Erythroblast (primary cell): Measurements from ENCODE around the gene TMEM53.
"Not testable (repeated sequence)": the region's sequence is repeated elsewhere in the genome, so short reads cannot be mapped to it uniquely, and the experiment has no call there.

Experiments
- DNase-seq, 2 experiments: peaks; one replicate each; lab custom pipeline; 2025; lab: John Stamatoyannopoulos, UW
- GATA1 ChIP-seq: IDR thresholded peaks from 2 replicates; pipeline ENCODE4 v1.6.1; 2011; ENCODE audit warnings: low read depth, mild to moderate bottlenecking, control low read depth, low read length, moderate library complexity
- POLR2A ChIP-seq: IDR thresholded peaks from 2 replicates; pipeline ENCODE4 v1.6.1; 2011; ENCODE audit warnings: mild to moderate bottlenecking, low read length

The TMEM53 gene

GRCh38 chr1:44672961-44673674 lies 1.2 kb downstream of the TMEM53 start:
- DNase-seq, result no peak
- TF ChIP-seq GATA1 (no peak), POLR2A (no peak)

DNA sequence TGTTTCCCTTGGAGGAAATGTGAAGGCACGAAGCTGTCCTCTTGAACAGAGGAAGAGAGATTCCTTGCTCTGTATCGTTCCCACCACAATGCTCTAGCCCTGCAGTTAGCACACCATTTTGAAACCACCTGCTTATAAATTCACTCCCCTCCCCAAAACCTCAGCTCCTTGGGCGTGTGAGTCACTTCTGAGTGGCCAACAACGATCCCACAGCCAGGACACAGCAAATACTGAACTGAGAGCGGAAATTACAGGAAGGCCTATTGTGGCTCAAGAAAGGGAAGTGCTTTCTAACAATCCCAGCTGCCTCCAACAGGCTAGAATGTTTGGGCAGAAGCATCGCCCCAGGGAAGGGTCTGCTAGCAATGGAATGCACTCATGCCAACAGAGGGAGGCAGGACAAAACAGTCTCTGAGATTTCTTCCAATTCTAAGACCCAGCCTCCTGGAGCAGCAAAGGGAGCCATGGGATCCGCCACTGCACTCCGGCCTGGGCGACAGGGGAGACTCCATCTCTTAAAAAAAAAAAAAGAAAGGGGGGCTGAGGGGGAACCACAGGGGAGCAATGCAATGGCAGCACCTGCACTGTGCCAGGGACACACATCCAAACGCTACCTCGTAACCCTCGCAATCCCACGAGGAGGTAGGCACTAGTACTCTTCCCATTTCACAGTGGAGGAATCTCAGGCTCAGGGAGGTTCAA lies 1.9 kb downstream of the TMEM53 start:
- DNase-seq, result no peak
- no peak for TF ChIP-seq GATA1
- no peak for TF ChIP-seq POLR2A

DNA sequence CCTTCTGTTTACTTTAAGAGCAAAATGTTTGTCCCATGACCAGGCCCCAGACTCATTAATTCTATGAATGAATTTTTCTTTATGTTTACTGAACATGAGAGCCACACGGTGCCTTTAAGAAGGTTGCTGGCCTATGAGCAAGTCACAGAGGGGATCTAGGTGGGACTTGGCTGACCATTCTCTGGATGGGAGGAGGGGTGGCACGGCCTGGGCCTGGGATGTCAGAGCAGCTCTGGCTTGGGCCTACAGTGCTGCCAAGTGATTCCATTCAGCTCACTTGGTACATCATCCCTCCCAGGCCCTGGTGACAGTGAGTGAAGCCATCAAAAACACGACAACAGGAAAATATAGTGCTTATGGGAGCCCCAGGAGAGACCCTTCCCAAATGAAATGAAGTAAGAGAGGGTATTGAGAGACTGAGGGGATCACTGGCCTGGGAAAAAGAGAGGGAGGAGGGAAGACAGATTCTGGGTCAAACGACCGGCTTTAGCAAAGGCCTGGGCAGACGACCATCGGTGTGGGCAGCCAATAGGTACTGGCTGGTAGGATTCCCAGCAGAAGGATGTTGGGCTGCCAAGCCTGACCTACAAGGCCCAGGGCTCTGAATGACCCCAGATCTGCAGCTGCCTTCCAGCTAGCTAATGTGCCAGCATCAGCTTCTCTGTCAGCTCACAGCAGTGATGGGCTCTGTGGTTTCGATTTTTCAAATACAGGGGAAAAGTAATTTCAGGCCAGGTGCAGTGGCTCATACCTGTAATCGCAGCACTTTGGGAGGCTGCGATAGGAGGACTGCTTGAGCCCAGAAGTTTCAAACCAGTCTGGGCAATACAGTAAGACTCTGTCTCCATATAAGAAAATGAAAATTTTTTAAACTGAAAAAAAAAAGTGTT lies 3.3 kb downstream of the TMEM53 start:
- TF ChIP-seq POLR2A (no peak), GATA1 (no peak)
- no peak for DNase-seq

- not testable (repeated sequence) for DNase-seq
Measured at GRCh38 chr1:44666719-44667118, 7.6 kb downstream of the TMEM53 start.

DNA sequence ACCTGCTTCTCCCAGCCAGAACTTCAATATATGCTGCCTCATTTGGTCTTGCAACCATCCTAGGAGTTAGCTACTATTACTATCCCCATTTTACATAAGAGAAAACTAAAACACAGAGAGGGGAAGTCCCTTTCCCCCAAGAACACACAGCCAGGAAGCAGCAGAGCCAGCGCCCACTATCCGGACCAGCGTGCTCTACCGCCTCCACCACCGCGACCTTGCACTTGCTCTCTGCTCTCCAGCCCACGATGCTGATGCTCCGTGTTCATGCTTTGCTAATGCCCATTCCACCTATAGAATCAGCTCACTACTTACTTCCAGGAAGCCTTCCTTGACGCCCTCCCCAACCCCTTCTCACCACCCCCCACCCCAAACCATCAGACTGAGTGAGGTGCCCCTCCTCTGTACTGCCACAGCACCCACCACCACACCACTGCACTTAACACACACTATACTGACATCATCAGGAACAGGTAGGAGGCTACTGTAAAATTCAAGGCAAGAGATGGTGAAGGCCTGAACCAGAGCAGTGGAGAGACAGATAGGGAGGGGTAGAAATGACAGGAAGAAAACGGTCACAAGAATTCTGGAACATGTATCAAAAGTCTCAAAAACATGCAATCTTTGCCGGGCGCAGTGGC lies 9.4 kb downstream of the TMEM53 start:
- TF ChIP-seq POLR2A (no peak), GATA1 (no peak)
- DNase-seq, result no peak

DNA sequence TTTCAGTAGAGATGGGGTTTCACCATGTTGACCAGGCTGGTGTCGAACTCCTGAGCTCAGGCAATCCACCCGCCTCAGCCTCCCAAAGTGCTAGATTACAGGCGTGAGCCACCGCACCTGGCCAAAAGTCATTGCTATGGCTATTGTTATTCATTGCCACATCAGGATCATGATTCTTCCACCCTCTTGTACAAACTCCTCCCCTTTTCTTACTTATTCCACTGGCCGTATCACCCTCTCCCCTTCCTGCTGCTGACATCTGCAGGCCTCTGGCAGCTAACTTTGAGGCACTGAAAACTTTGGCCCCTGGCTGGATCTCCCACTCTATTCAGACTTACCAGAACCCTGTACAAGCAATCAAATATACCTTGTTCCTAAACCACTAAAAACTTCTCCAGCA lies 10.9 kb downstream of the TMEM53 start:
- no peak for TF ChIP-seq GATA1
- no peak for TF ChIP-seq POLR2A
- no peak for DNase-seq

DNA sequence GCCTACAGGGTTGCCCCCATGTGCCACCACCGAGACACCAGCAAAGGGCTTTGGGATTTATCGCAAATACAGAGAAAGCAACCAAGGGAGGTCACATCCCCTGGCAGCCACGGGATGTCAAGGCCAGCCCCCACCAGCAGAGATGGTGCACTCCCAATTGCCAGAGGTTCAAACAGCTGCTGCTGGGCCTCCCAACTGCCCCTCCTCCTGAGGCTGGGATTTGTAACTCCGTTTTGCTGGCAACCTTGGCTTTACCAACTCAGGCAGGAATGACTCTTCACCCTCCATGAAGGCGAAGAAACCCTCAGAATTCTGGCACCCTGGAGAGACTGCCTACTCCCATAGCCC lies 11.6 kb downstream of the TMEM53 start:
- TF ChIP-seq GATA1, result no peak
- TF ChIP-seq POLR2A, result no peak
- DNase-seq, result no peak

- no peak for DNase-seq
- TF ChIP-seq POLR2A (no peak), GATA1 (no peak)
Measured at GRCh38 chr1:44661781-44662682, 12.2 kb downstream of the TMEM53 start.

GRCh38 chr1:44660176-44660575 lies 14.1 kb downstream of the TMEM53 start:
- no peak for DNase-seq
- TF ChIP-seq POLR2A (no peak), GATA1 (no peak)

GRCh38 chr1:44659566-44659965 lies 14.7 kb downstream of the TMEM53 start:
- TF ChIP-seq GATA1 (no peak), POLR2A (no peak)
- no peak for DNase-seq

DNA sequence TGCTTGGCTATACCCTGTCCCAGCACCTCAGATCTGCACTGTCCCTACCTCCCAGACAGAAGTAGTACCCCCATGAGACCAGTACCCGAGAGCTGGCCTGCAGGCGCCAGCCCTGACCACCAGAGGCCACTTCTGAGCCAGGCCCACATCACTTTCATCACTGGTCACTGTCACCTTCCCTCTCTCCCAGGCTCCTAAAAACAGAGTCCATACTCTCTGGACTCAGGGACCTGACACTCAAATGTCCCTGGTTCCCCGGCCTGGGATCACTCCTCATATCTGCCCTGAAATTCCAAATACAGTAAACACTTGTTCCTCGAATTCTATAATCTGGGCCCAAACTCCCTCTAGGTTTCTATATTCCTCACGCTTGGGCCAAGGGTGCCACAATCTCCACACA lies 18.7 kb downstream of the TMEM53 start:
- DNase-seq, result peak; percentile 14 to 45
- TF ChIP-seq GATA1 (no peak), POLR2A (no peak)

GRCh38 chr1:44654621-44655187 lies 19.6 kb downstream of the TMEM53 start:
- TF ChIP-seq POLR2A (no peak), GATA1 (no peak)
- DNase-seq, result no peak
